Epithelial cell of alveolus of lung (primary cell): Measurements from ENCODE around the gene HLA-DQB2. TPM values are rescaled to one million over a fixed set of nuclear protein-coding genes. Genes with fewer than 3 reads are reported as not detected.

Experiments used
- total RNA-seq: library from RNA; depleted of rRNA; stranded (reverse); fragments of >200 nt; gene quantifications from 2 replicates; pipeline ENCODE4 v1.2.1, GENCODE V29; 2015

The HLA-DQB2 gene
- total RNA-seq, result not detected in 2 replicates

GRCh38 chr6:32763421-32763820 is at the start of gene HLA-DQB2:
TSS of gene HLA-DQB2 (minus strand) at chr6:32763532. CDS start at chr6:32763470, 62 bp downstream.

DNA sequence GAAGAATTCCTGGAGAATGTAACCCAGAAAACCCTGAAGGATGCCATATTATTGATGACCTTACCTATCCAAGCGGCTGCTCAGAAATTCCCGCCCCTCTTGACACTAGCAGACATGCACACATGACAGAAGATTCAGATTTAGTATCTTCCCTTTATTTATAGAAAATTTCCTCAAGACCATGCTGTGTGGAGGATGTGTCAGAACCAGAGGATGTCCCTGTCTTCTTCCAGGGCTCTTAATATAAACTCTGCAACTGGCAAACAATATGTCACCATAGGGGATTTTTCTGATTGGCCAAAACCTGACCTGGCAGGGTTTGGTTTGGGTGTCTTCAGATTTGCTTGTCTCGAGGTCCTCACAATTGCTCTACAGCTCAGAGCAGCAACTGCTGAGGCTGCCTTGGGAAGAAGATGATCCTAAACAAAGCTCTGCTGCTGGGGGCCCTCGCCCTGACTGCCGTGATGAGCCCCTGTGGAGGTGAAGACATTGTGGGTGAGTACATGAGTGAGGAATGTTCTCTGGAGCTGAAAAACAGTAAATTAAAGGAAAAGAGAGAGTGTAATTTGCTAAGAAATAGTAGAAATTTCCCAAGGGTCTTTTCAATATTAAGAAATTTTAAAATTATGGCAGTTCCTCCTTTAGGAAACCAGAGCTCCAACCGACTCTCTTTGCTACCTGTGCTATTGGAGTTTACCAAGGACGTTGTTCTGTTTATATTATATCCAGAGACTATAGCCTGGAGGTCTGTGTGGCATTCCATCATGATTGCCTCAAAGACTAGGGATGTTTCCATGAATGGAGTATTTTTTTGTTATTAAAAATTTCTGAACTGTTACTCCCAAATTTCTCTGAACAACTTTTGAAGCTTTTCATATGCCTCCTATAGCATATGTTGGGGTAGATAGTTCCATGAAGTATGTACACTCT is 22.0 kb downstream of the HLA-DQB2 start, which contains the start of gene HLA-DQA2:
Gene HLA-DQA2, plus strand, starts transcription at position 361 of the 930 bp plus-strand sequence. Its CDS starts 53 bp downstream, at position 414.

Other genes with a start within 250 kb of the HLA-DQB2 start
- not detected in 2 replicates for gene HLA-DRB5, start 233.2 kb downstream of the HLA-DQB2 start, total RNA-seq
- gene HLA-DRB1, start 173.7 kb downstream of the HLA-DQB2 start, total RNA-seq, result not detected in 2 replicates
- not detected in 2 replicates for gene HLA-DQA1, start 126.1 kb downstream of the HLA-DQB2 start, total RNA-seq
- 0.13 and 0.32 TPM in 2 replicates for gene HLA-DQB1, start 96.9 kb downstream of the HLA-DQB2 start, total RNA-seq
- gene HLA-DQA2, start 22.1 kb downstream of the HLA-DQB2 start, total RNA-seq, result not detected in 2 replicates
- gene HLA-DOB, start 53.5 kb upstream of the HLA-DQB2 start, total RNA-seq, result 0.16 and 0.26 TPM in 2 replicates
- gene TAP2, start 75.2 kb upstream of the HLA-DQB2 start, total RNA-seq, result 6.6 and 7.8 TPM in 2 replicates
- gene PSMB8, start 80.5 kb upstream of the HLA-DQB2 start, total RNA-seq, result 44.0 and 73.2 TPM in 2 replicates
- gene TAP1, start 90.2 kb upstream of the HLA-DQB2 start, total RNA-seq, result 21.0 and 48.4 TPM in 2 replicates
- gene PSMB9, start 90.7 kb upstream of the HLA-DQB2 start, total RNA-seq, result 7.8 and 43.2 TPM in 2 replicates
- gene HLA-DMB, start 177.5 kb upstream of the HLA-DQB2 start, total RNA-seq, result 4.6 TPM in 1 of 2 replicates, not detected in the other
- 1.0 and 9.3 TPM in 2 replicates for gene HLA-DMA, start 189.6 kb upstream of the HLA-DQB2 start, total RNA-seq
- gene BRD2, start 205.1 kb upstream of the HLA-DQB2 start, total RNA-seq, result 68.0 and 115 TPM in 2 replicates
- gene HLA-DOA, start 246.1 kb upstream of the HLA-DQB2 start, total RNA-seq, result 0.16 TPM in 1 of 2 replicates, not detected in the other